Thyroid gland (tissue), 4 donors: ENCODE data around the gene PCNP.
"Not testable (repeated sequence)": the region's sequence is repeated elsewhere in the genome, so short reads cannot be mapped to it uniquely, and the experiment has no call there.

Source experiments
- POLR2A ChIP-seq, 2 donors: fragments of 450-650 bp; IDR thresholded peaks; one replicate each; pipeline ENCODE4 v1.6.1; 2017; ENCODE audit warnings: antibody characterized with exemption in 2 of 2, mild to moderate bottlenecking in 2 of 2, moderate library complexity in 1 of 2
- TF ChIP-seq, protein P1 (sequence below), 6 experiments: fragments of 200-600 bp in 3 of 6; fragments of 450-650 bp in 3 of 6; sonication (generic) in 3 of 6; IDR thresholded peaks; one replicate each; pipeline ENCODE4 v1.5.1; 2016 to 2019; ENCODE audit warnings: antibody characterized with exemption in 6 of 6, mild to moderate bottlenecking in 2 of 6, inconsistent platforms in 1 of 6, moderate library complexity in 1 of 6

DNA sequence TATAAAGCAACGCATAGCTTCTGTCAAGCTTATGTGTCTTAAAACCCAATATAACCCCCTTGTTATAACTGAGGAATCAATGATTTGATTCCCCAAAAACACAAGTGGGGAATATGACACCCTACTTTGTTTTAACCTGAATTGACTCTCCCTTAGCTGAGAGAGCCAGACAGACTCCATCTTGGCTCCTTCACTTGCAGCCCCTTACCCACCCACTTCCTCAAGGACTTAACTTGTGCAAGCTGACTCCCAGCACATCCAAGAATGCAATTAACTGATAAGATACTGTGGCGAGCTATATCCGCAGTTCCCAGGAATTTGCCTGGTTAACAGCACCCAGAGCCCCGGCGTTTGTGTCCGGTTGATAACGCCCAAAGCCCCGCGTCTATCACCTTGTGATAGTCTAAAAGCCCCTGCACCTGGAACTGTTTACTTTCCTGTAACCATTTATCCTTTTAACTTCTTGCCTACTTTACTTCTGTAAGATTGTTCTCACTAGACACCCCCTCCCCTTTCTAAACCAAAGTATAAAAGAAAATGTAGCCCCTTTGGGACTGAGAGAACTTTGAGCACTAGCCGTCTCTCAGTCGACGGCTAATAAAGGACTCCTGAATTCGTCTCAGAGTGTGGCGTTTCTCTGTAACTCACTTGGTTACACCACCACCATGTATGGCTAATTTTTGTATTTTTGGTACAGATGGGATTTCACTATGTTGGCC, 67.6 kb downstream of the PCNP start:
- TF ChIP-seq, protein P1, sequence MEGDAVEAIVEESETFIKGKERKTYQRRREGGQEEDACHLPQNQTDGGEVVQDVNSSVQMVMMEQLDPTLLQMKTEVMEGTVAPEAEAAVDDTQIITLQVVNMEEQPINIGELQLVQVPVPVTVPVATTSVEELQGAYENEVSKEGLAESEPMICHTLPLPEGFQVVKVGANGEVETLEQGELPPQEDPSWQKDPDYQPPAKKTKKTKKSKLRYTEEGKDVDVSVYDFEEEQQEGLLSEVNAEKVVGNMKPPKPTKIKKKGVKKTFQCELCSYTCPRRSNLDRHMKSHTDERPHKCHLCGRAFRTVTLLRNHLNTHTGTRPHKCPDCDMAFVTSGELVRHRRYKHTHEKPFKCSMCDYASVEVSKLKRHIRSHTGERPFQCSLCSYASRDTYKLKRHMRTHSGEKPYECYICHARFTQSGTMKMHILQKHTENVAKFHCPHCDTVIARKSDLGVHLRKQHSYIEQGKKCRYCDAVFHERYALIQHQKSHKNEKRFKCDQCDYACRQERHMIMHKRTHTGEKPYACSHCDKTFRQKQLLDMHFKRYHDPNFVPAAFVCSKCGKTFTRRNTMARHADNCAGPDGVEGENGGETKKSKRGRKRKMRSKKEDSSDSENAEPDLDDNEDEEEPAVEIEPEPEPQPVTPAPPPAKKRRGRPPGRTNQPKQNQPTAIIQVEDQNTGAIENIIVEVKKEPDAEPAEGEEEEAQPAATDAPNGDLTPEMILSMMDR (IDR thresholded peaks at IDR 0.05) = not testable (repeated sequence)
- not testable (repeated sequence) for TF ChIP-seq POLR2A (IDR thresholded peaks at IDR 0.05)
